Fibroblast of lung (primary cell): Measurements from ENCODE around the gene METTL23. TPM values are rescaled to one million over a fixed set of nuclear protein-coding genes. Genes with fewer than 3 reads are reported as not detected.
A peak's percentile ranks its signal among the peaks of the same experiment; 100 is the strongest.

Experiments used
- DNase-seq, 2 donors: peaks; one replicate each; pipeline versions ENCODE4 v3.0.0 to v3.0.0-alpha.2; 2010; ENCODE audit warnings: low read depth in 2 of 2
- H2AFZ ChIP-seq: 2 replicates; pipeline ENCODE4 v1.5.1; 2012; ENCODE audit warnings: low read length, control low read depth, inconsistent platforms
- H3K27ac ChIP-seq: 2 replicates; pipeline ENCODE4 v1.5.1; 2011; ENCODE audit warnings: low read length, control low read depth; ENCODE audit not compliant: insufficient read depth
- H3K27me3 ChIP-seq: 2 replicates; pipeline ENCODE4 v1.5.1; 2011; ENCODE audit warnings: mild to moderate bottlenecking, low read length; ENCODE audit not compliant: control insufficient read depth, insufficient read depth
- H3K36me3 ChIP-seq: 2 replicates; pipeline ENCODE4 v1.5.1; 2011; ENCODE audit warnings: low read length; ENCODE audit not compliant: control insufficient read depth, insufficient read depth
- H3K4me1 ChIP-seq: 2 replicates; pipeline ENCODE4 v1.5.1; 2011; ENCODE audit warnings: low read length; ENCODE audit not compliant: control insufficient read depth, insufficient read depth; ENCODE audit errors: extremely low read depth
- H3K4me2 ChIP-seq: 2 replicates; pipeline ENCODE4 v1.5.1; 2011; ENCODE audit warnings: low read length, control low read depth; ENCODE audit not compliant: insufficient read depth; ENCODE audit errors: extremely low read depth
- H3K4me3 ChIP-seq, 4 experiments: fragments of 200-600 bp in 1 of 4; sonication (generic) in 1 of 4; replicated peaks in 1 of 4; 2 replicates each; pipeline ENCODE4 v1.5.1; 2011 to 2016; ENCODE audit warnings: low read length in 4 of 4, low read depth in 3 of 4, mild to moderate bottlenecking in 3 of 4, control low read depth in 2 of 4, inconsistent platforms in 1 of 4, mixed read lengths in 1 of 4; ENCODE audit not compliant: insufficient read depth in 1 of 4; ENCODE audit errors: control extremely low read depth in 1 of 4
- H3K79me2 ChIP-seq: 2 replicates; pipeline ENCODE4 v1.5.1; 2012; ENCODE audit warnings: mild to moderate bottlenecking, low read length, inconsistent platforms; ENCODE audit not compliant: control insufficient read depth, insufficient read depth
- H3K9ac ChIP-seq: 2 replicates; pipeline ENCODE4 v1.5.1; 2011; ENCODE audit warnings: mild to moderate bottlenecking, low read length, control low read depth; ENCODE audit not compliant: insufficient read depth
- H3K9me3 ChIP-seq: 2 replicates; pipeline ENCODE4 v1.5.1; 2012; ENCODE audit warnings: low read depth, low read length; ENCODE audit not compliant: control insufficient read depth, insufficient read depth
- H4K20me1 ChIP-seq: 2 replicates; pipeline ENCODE4 v1.5.1; 2011; ENCODE audit warnings: low read length; ENCODE audit not compliant: control insufficient read depth, insufficient read depth; ENCODE audit errors: extremely low read depth
- EZH2 ChIP-seq: IDR thresholded peaks from 2 replicates; pipeline ENCODE4 v1.5.1; 2012; ENCODE audit warnings: low read length, control low read depth, mild to moderate bottlenecking; ENCODE audit errors: missing control alignments
- polyA plus RNA-seq, 2 donors: library from polyadenylated mRNA; depleted of rRNA in 1 of 2; stranded (reverse) in 1 of 2; unstranded in 1 of 2; fragments of >200 nt; gene quantifications; 2 replicates each; pipeline ENCODE4 v1.2.1, GENCODE V29; 2011 to 2012; ENCODE audit warnings: missing spikeins in 1 of 2
- total RNA-seq: library from RNA; depleted of rRNA; stranded (reverse); fragments of >200 nt; gene quantifications from 2 replicates; pipeline ENCODE4 v1.2.1, GENCODE V29; 2014
- TF ChIP-seq, protein P1 (sequence below), 2 donors: IDR thresholded peaks in 1 of 2; conservative IDR thresholded peaks in 1 of 2; 1 replicate in 1 of 2; 2 replicates in 1 of 2; pipeline ENCODE4 v1.5.1; 2011 to 2012; ENCODE audit warnings: low read length in 2 of 2, control low read depth in 1 of 2, inconsistent platforms in 1 of 2, low read depth in 1 of 2, mild to moderate bottlenecking in 1 of 2

METTL23 gene
- total and polyA plus RNA-seq, 2 donors (not counting 1 experiment from before 2014, with no cell fraction given): 26.4 to 35.1 TPM

DNA sequence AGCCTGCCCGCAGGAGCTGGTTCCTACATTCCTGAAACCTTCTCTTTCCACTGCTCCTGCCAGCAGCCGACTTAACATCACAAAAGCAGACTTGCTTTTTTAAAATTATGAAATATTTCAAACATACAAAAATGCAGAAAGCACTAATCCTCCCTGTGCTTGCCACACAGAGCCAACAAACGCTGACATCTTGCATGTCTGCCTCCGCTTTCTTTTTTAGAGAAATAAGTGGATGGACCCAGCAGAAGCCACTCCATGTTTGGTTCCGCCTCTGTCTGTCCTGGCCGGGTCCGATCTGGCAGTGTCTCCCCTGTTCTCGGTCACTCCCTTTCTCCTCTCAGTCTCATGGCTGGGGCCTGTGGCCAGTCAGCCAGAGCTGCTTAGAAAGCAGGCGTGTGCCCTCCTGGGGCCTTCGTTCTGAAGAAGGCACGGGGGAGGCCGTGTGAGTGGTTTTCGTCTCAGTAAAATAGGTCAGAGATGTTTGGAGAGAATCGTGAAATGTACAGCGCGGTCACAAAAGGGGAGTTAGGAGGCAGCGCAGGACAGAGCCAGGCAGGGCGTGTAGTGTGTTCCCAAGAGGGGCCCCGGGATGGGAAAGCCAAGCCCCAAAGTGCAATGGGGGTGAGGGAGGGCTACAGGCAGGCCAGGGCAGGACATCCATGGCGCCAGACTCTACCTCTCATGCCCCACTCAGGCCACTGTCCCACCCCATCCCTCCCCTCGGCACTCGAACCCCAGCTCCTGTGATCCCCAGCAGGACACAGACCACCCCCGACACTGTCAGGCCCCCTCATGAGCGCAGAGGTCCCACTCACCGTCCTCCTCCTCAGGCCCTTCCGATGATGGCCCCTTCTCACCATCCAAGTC is 39.1 kb upstream of the METTL23 start:
- Histone ChIP-seq H3K9ac (no peak overlapping the region), H3K79me2 (peaks cover 15% of the 10 kb centered on the region), H3K4me3 (no peak overlapping the region), H3K4me2 (peak overlapping the region; percentile 65), H4K20me1 (no peaks in the 10 kb centered on the region), H2AFZ (no peak overlapping the region), H3K27me3 (no peaks in the 10 kb centered on the region), H3K9me3 (no peaks in the 10 kb centered on the region), H3K27ac (peak overlapping the region; percentile 60), H3K36me3 (peaks cover 14% of the 10 kb centered on the region), H3K4me1 (peaks cover 18% of the 10 kb centered on the region)
- TF ChIP-seq, protein P1, sequence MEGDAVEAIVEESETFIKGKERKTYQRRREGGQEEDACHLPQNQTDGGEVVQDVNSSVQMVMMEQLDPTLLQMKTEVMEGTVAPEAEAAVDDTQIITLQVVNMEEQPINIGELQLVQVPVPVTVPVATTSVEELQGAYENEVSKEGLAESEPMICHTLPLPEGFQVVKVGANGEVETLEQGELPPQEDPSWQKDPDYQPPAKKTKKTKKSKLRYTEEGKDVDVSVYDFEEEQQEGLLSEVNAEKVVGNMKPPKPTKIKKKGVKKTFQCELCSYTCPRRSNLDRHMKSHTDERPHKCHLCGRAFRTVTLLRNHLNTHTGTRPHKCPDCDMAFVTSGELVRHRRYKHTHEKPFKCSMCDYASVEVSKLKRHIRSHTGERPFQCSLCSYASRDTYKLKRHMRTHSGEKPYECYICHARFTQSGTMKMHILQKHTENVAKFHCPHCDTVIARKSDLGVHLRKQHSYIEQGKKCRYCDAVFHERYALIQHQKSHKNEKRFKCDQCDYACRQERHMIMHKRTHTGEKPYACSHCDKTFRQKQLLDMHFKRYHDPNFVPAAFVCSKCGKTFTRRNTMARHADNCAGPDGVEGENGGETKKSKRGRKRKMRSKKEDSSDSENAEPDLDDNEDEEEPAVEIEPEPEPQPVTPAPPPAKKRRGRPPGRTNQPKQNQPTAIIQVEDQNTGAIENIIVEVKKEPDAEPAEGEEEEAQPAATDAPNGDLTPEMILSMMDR (conservative IDR thresholded peaks at IDR 0.05 in 1 of 2, IDR thresholded peaks at IDR 0.05 in 1 of 2; ENCODE audit: low read depth in 1 of 2, low read length in 2 of 2): no peak
- TF ChIP-seq EZH2: no peak
- DNase-seq: no peak

DNA sequence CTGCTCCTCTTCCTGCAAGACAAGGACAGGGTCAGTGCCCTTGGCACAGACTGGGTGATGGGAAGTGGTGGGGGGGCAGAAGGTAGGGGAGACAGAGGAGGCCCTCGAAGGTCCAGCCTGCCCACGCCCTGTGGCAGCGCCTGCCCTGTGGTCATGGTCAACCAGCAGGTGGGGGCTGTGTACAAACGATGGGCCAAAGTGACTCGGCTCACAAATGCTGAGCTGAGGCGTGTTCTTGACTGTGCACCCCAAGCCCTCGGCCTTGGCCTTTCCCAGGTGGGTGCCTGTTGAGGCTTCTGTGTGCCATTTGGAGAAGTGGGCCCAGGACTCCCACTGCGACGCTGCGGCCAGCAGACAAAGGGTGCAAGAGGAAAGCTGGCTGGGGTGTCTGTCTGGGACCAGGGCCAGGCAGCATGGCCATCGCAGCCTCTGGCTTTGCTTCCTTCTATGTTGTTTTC is 38.4 kb upstream of the METTL23 start:
- no peaks in the 10 kb centered on the region for H4K20me1 ChIP-seq
- peaks cover 15% of the 10 kb centered on the region for H3K79me2 ChIP-seq
- peak overlapping the region; percentile 65 for H3K4me2 ChIP-seq
- no peak overlapping the region for H3K4me3 ChIP-seq
- H3K27ac ChIP-seq: peak overlapping the region; percentile 60
- no peaks in the 10 kb centered on the region for H3K27me3 ChIP-seq
- DNase-seq: peak in 1 of 2 donors; percentile 41
- TF ChIP-seq, protein P1 (conservative IDR thresholded peaks at IDR 0.05 in 1 of 2, IDR thresholded peaks at IDR 0.05 in 1 of 2; ENCODE audit: low read depth in 1 of 2, low read length in 2 of 2): no peak
- TF ChIP-seq EZH2: no peak
- H3K36me3 ChIP-seq: peaks cover 10% of the 10 kb centered on the region
- peaks cover 16% of the 10 kb centered on the region for H3K4me1 ChIP-seq
- no peaks in the 10 kb centered on the region for H3K9me3 ChIP-seq
- no peak overlapping the region for H2AFZ ChIP-seq
- no peak overlapping the region for H3K9ac ChIP-seq

GRCh38 chr17:76689859-76690258 is 36.8 kb upstream of the METTL23 start:
- no peak overlapping the region for H3K4me3 ChIP-seq
- H3K36me3 ChIP-seq: peaks cover 4% of the 10 kb centered on the region
- DNase-seq: no peak
- H3K4me2 ChIP-seq: no peak overlapping the region
- H3K27me3 ChIP-seq: no peaks in the 10 kb centered on the region
- H2AFZ ChIP-seq: no peak overlapping the region
- peaks cover 21% of the 10 kb centered on the region for H3K79me2 ChIP-seq
- H3K9me3 ChIP-seq: no peaks in the 10 kb centered on the region
- H3K4me1 ChIP-seq: peaks cover 16% of the 10 kb centered on the region
- H3K27ac ChIP-seq: no peak overlapping the region
- H3K9ac ChIP-seq: no peak overlapping the region
- no peaks in the 10 kb centered on the region for H4K20me1 ChIP-seq
- TF ChIP-seq EZH2: no peak
- TF ChIP-seq, protein P1 (conservative IDR thresholded peaks at IDR 0.05 in 1 of 2, IDR thresholded peaks at IDR 0.05 in 1 of 2; ENCODE audit: low read depth in 1 of 2, low read length in 2 of 2): no peak
